GM23248 (cell line): ENCODE data around the gene ACTA2. TPM values are rescaled to one million over a fixed set of nuclear protein-coding genes. Genes with fewer than 3 reads are reported as not detected.

Source experiments
- DNase-seq: peaks from one replicate; pipeline ENCODE4 v3.0.0-alpha.2; 2015
- H2AFZ ChIP-seq: fragments of 200-600 bp; sonication (generic); 2 replicates; pipeline ENCODE4 v1.6.1; 2016; ENCODE audit warnings: antibody characterized with exemption
- H3F3A ChIP-seq: fragments of 200-600 bp; sonication (generic); 2 replicates; pipeline ENCODE4 v1.6.1; 2016; ENCODE audit warnings: mild to moderate bottlenecking, antibody characterized with exemption, mixed run types; ENCODE audit not compliant: insufficient read depth
- H3K27ac ChIP-seq: fragments of 200-600 bp; sonication (generic); 2 replicates; pipeline ENCODE4 v1.5.1; 2016; ENCODE audit warnings: mild to moderate bottlenecking
- H3K27me3 ChIP-seq: fragments of 200-600 bp; sonication (generic); replicated peaks from 2 replicates; pipeline ENCODE4 v1.6.1; 2016; ENCODE audit warnings: mild to moderate bottlenecking; ENCODE audit not compliant: insufficient read depth
- H3K36me3 ChIP-seq: fragments of 200-600 bp; sonication (generic); 2 replicates; pipeline ENCODE4 v1.6.1; 2016; ENCODE audit warnings: low read depth, mild to moderate bottlenecking
- H3K4me1 ChIP-seq: fragments of 200-600 bp; sonication (generic); 2 replicates; pipeline ENCODE4 v1.6.1; 2016; ENCODE audit warnings: mild to moderate bottlenecking; ENCODE audit not compliant: insufficient read depth
- H3K4me2 ChIP-seq: fragments of 200-600 bp; sonication (generic); one replicate; pipeline ENCODE4 v1.6.1; 2016; ENCODE audit warnings: mild to moderate bottlenecking; ENCODE audit not compliant: unreplicated experiment
- H3K4me3 ChIP-seq: fragments of 200-600 bp; sonication (generic); 2 replicates; pipeline ENCODE4 v1.5.1; 2016; ENCODE audit warnings: mild to moderate bottlenecking
- H3K79me2 ChIP-seq: fragments of 200-600 bp; sonication (generic); 2 replicates; pipeline ENCODE4 v1.6.1; 2016; ENCODE audit warnings: mild to moderate bottlenecking; ENCODE audit not compliant: insufficient read depth
- H3K9ac ChIP-seq: fragments of 200-600 bp; sonication (generic); 2 replicates; pipeline ENCODE4 v1.6.1; 2016; ENCODE audit warnings: mild to moderate bottlenecking
- H3K9me2 ChIP-seq: fragments of 200-600 bp; sonication (generic); 2 replicates; pipeline ENCODE4 v1.6.1; 2016; ENCODE audit warnings: mixed run types, mild to moderate bottlenecking, moderate library complexity; ENCODE audit not compliant: insufficient read depth
- H3K9me3 ChIP-seq: fragments of 200-600 bp; sonication (generic); one replicate; pipeline ENCODE4 v1.6.1; 2017; ENCODE audit warnings: low read depth
- H4K20me1 ChIP-seq: fragments of 200-600 bp; sonication (generic); 2 replicates; pipeline ENCODE4 v1.6.0; 2016; ENCODE audit not compliant: insufficient read depth
- EZH2 ChIP-seq: fragments of 200-600 bp; sonication (generic); IDR thresholded peaks from 2 replicates; pipeline ENCODE4 v1.6.1; 2018; ENCODE audit warnings: antibody characterized with exemption, mild to moderate bottlenecking; ENCODE audit not compliant: insufficient read depth, poor library complexity, severe bottlenecking
- EZH2phosphoT487 ChIP-seq: fragments of 200-600 bp; sonication (generic); IDR thresholded peaks from 2 replicates; pipeline ENCODE4 v1.6.1; 2018; ENCODE audit warnings: antibody characterized with exemption, moderate library complexity, mild to moderate bottlenecking, low read depth; ENCODE audit not compliant: insufficient read depth
- WGBS, 2 experiments: methylation state at CpG; one replicate each; pipeline ENCODE4 v1.1.6; 2015 to 2017; ENCODE audit warnings: low lambda C conversion rate in 2 of 2, low coverage in 1 of 2; ENCODE audit errors: missing lambda C conversion rate in 2 of 2; 5-methylcytosine and 5-hydroxymethylcytosine counted together
- in situ Hi-C: fragments of 300-500 bp; cut with MboI; formaldehyde crosslinking; loops from 2 replicates; pipeline ENCODE4 v1.15.0; 2020
- polyA plus RNA-seq: library from polyadenylated mRNA; unstranded; fragments of >200 nt; fragmentation: Nextera tagmentation; extraction: Ambion mirVana; gene quantifications from 2 replicates; pipeline ENCODE4 v1.2.1, GENCODE V29; 2016
- total RNA-seq: library from RNA; depleted of rRNA; stranded (reverse); fragments of >200 nt; shearing (Covaris generic); gene quantifications from 2 replicates; pipeline ENCODE4 v1.2.3, GENCODE V29; 2014

The ACTA2 gene
- total and polyA plus RNA-seq, 2 experiments from 2014 or later: 161 to 249 TPM

GRCh38 chr10:88984525-88984924 lies 32.0 kb upstream of the ACTA2 start:
- TF ChIP-seq EZH2 (no peak), EZH2phosphoT487 (no peak)

DNA sequence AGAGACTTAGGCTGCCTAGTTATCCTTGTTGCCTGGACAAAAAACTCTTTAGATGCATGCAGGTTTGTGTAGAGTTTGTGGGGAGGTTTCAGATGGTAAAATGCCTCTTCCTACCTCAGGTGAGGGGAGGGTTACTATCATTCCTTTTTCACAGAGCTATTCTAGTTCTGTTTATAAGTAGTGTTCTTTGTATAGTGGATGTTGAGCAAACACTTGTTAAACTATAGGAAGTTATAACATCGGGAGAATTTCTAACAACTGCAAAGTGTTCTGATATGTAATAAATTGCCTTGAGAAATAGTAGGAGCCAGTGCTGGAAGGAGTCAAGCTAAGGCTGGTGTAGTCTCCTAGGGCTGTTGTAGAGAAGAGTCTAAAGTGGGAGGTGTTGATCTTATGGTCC lies 31.4 kb upstream of the ACTA2 start:
- in situ Hi-C loops: loop anchor here (5.0 kb wide), 1 partner anchor 47 kb away; no protein-coding TSS in a partner anchor
- Histone ChIP-seq H3K27me3 (no peaks in the 10 kb centered on the region), H3K27ac (no peak overlapping the region), H3K9me3 (no peaks in the 10 kb centered on the region), H3K79me2 (peaks cover 61% of the 10 kb centered on the region), H3K9me2 (no peaks in the 10 kb centered on the region), H2AFZ (no peak overlapping the region), H4K20me1 (no peaks in the 10 kb centered on the region), H3K9ac (no peak overlapping the region), H3K36me3 (peaks cover 11% of the 10 kb centered on the region; the same call in 1 of the 2 replicates), H3K4me2 (no peak overlapping the region), H3K4me3 (no peak overlapping the region), H3F3A (peaks cover 20% of the 10 kb centered on the region; the same call in 1 of the 2 replicates), H3K4me1 (peaks cover 26% of the 10 kb centered on the region)
- TF ChIP-seq EZH2 (no peak), EZH2phosphoT487 (no peak)
- DNase-seq: no peak
- WGBS, 2 experiments: 70 to 71% methylated on average over 1 of the region's 1 CpG

More at GRCh38 chr10:88984525-88984924, 32.0 kb upstream of the ACTA2 start:
- no peaks in the 10 kb centered on the region for H3K27me3 ChIP-seq
- no peak overlapping the region for H2AFZ ChIP-seq
- no peak overlapping the region for H3K4me2 ChIP-seq
- peaks cover 66% of the 10 kb centered on the region for H3K79me2 ChIP-seq
- no peaks in the 10 kb centered on the region for H3K9me3 ChIP-seq
- H3K9me2 ChIP-seq: no peaks in the 10 kb centered on the region
- H4K20me1 ChIP-seq: no peaks in the 10 kb centered on the region
- H3K9ac ChIP-seq: no peak overlapping the region
- in situ Hi-C loops: loop anchor here (5.0 kb wide), 1 partner anchor 47 kb away; no protein-coding TSS in a partner anchor
- no peak overlapping the region for H3K27ac ChIP-seq
- peaks cover 21% of the 10 kb centered on the region for H3F3A ChIP-seq
- no peak overlapping the region for H3K4me3 ChIP-seq
- DNase-seq: no peak
- H3K4me1 ChIP-seq: peaks cover 28% of the 10 kb centered on the region
- peaks cover 11% of the 10 kb centered on the region; the same call in 1 of the 2 replicates for H3K36me3 ChIP-seq

- H4K20me1 ChIP-seq: no peaks in the 10 kb centered on the region
- in situ Hi-C loops: loop anchor here (5.0 kb wide), 1 partner anchor 46 kb away; no protein-coding TSS in a partner anchor
- no peak overlapping the region for H3K9ac ChIP-seq
- DNase-seq: no peak
- H3K4me2 ChIP-seq: no peak overlapping the region
- peaks cover 20% of the 10 kb centered on the region; the same call in 1 of the 2 replicates for H3F3A ChIP-seq
- H3K4me1 ChIP-seq: peaks cover 20% of the 10 kb centered on the region
- H3K9me3 ChIP-seq: no peaks in the 10 kb centered on the region
- H3K79me2 ChIP-seq: peaks cover 57% of the 10 kb centered on the region
- TF ChIP-seq EZH2 (no peak), EZH2phosphoT487 (no peak)
- no peak overlapping the region for H3K27ac ChIP-seq
- WGBS, 2 experiments: 59 to 60% methylated on average over 2 of the region's 2 CpGs
- H2AFZ ChIP-seq: no peak overlapping the region
- H3K4me3 ChIP-seq: no peak overlapping the region
- peaks cover 11% of the 10 kb centered on the region; the same call in 1 of the 2 replicates for H3K36me3 ChIP-seq
- H3K9me2 ChIP-seq: no peaks in the 10 kb centered on the region
- H3K27me3 ChIP-seq: no peaks in the 10 kb centered on the region
Measured at GRCh38 chr10:88983206-88983605, 30.6 kb upstream of the ACTA2 start.

DNA sequence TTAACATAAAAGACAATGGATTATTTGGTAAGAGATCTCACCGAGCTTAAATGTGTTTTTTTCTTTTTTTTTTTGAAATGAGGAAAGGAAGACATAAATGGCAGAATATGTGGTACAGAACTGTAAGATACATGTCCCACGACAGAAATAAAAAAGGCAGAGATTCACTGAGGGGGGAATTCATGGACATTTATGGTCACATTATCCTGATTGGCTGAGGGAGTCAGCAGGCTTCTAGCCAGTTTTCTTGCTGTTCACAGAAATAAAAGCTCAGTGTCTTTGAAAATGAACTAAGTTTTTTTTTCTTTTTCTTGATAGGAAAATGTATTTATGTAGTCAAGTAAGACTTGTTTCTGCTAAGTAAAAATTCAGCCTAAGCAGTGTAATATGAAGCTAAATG lies 29.8 kb upstream of the ACTA2 start:
- no peak for DNase-seq
- H4K20me1 ChIP-seq: no peaks in the 10 kb centered on the region
- H3K4me2 ChIP-seq: no peak overlapping the region
- H3K4me1 ChIP-seq: peaks cover 20% of the 10 kb centered on the region
- H3K27me3 ChIP-seq: no peaks in the 10 kb centered on the region
- peaks cover 48% of the 10 kb centered on the region for H3K79me2 ChIP-seq
- H3K9ac ChIP-seq: no peak overlapping the region
- in situ Hi-C loops: loop anchor here (5.0 kb wide), 1 partner anchor 45 kb away; no protein-coding TSS in a partner anchor
- H2AFZ ChIP-seq: no peak overlapping the region
- peaks cover 11% of the 10 kb centered on the region; the same call in 1 of the 2 replicates for H3K36me3 ChIP-seq
- H3K9me3 ChIP-seq: no peaks in the 10 kb centered on the region
- H3K27ac ChIP-seq: no peak overlapping the region
- H3K9me2 ChIP-seq: no peaks in the 10 kb centered on the region
- peaks cover 20% of the 10 kb centered on the region; the same call in 1 of the 2 replicates for H3F3A ChIP-seq
- 76 to 81% methylated on average over 2 of the region's 2 CpGs for WGBS, 2 experiments
- no peak for TF ChIP-seq EZH2
- TF ChIP-seq EZH2phosphoT487: no peak
- no peak overlapping the region for H3K4me3 ChIP-seq

GRCh38 chr10:88981435-88981834 lies 28.9 kb upstream of the ACTA2 start:
- WGBS, 2 experiments: 93 to 98% methylated on average over 5 of the region's 5 CpGs
- H3K9ac ChIP-seq: no peak overlapping the region
- H3K4me3 ChIP-seq: no peak overlapping the region
- H2AFZ ChIP-seq: no peak overlapping the region
- no peak for DNase-seq
- peaks cover 20% of the 10 kb centered on the region; the same call in 1 of the 2 replicates for H3F3A ChIP-seq
- no peak for TF ChIP-seq EZH2
- no peak for TF ChIP-seq EZH2phosphoT487
- no peaks in the 10 kb centered on the region for H4K20me1 ChIP-seq
- H3K36me3 ChIP-seq: peaks cover 11% of the 10 kb centered on the region; the same call in 1 of the 2 replicates
- no peak overlapping the region for H3K4me2 ChIP-seq
- no peaks in the 10 kb centered on the region for H3K27me3 ChIP-seq
- no peak overlapping the region for H3K27ac ChIP-seq
- in situ Hi-C loops: loop anchor here (5.0 kb wide), 1 partner anchor 44 kb away; no protein-coding TSS in a partner anchor
- peaks cover 46% of the 10 kb centered on the region for H3K79me2 ChIP-seq
- H3K9me2 ChIP-seq: no peaks in the 10 kb centered on the region
- peaks cover 20% of the 10 kb centered on the region for H3K4me1 ChIP-seq
- no peaks in the 10 kb centered on the region for H3K9me3 ChIP-seq
